ENCODE data around the gene ARHGAP26. TPM values are rescaled to one million over a fixed set of nuclear protein-coding genes. Genes with fewer than 3 reads are reported as not detected.
A peak's percentile ranks its signal among the peaks of the same experiment; 100 is the strongest.

ARHGAP26 gene
- total and polyA plus RNA-seq, 2 donors (not counting 1 experiment from before 2014, with no cell fraction given), result 4.1 to 6.8 TPM

DNA sequence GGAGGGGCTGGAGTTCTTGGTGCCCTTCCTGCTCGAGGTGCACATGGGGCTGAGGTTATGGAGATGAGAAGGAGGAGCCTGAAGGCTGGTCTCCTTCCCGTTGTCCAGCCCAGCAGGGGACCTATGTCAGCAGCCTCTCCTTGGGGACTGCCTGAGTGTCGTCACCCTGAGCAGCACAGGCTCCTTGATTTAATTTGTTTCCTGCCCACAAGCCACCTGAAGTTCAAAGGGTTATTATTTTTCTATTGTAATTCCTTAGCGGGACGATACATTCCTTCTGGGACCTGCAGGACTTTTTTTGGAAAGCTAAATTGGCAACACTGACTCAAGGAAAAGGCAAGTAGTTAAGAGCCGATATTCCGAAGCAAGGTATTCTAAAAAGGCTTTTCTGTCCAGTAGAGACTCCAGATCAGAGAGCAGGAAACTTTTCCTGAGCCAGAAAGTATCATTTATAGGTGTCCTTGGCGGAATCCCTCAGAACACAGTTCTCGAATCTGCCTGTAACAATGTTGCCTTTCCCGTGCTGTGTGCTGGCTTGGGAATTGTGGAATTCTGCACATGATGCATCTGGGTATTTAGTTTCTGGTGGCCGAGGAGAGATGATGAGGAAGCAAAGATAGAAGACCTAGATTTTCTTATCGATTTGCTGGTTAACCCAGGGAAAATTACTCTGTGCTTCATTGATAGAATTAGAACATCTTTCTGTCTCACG, 55.4 kb downstream of the ARHGAP26 start:
- Histone ChIP-seq H3K36me3 (ENCODE audit: control insufficient read depth, insufficient read depth, low read length) (no peaks in the 10 kb centered on the region), H2AFZ (ENCODE audit: low read length) (no peak overlapping the region), H4K20me1 (ENCODE audit: control insufficient read depth, extremely low read depth, insufficient read depth, low read length) (no peaks in the 10 kb centered on the region), H3K79me2 (ENCODE audit: control insufficient read depth, insufficient read depth, low read length) (no peaks in the 10 kb centered on the region), H3K4me2 (ENCODE audit: extremely low read depth, insufficient read depth, low read length) (no peak overlapping the region), H3K4me1 (ENCODE audit: control insufficient read depth, extremely low read depth, insufficient read depth, low read length) (peaks cover 30% of the 10 kb centered on the region), H3K9ac (ENCODE audit: insufficient read depth, low read length) (no peak overlapping the region), H3K4me3 (replicated peaks in 1 of 4; ENCODE audit: control extremely low read depth in 1 of 4, insufficient read depth in 1 of 4, low read depth in 3 of 4, low read length in 4 of 4) (no peak overlapping the region), H3K9me3 (ENCODE audit: control insufficient read depth, insufficient read depth, low read depth, low read length) (no peaks in the 10 kb centered on the region), H3K27ac (ENCODE audit: insufficient read depth, low read length) (no peak overlapping the region), H3K27me3 (ENCODE audit: control insufficient read depth, insufficient read depth, low read length) (no peaks in the 10 kb centered on the region)
- TF ChIP-seq, protein P1, sequence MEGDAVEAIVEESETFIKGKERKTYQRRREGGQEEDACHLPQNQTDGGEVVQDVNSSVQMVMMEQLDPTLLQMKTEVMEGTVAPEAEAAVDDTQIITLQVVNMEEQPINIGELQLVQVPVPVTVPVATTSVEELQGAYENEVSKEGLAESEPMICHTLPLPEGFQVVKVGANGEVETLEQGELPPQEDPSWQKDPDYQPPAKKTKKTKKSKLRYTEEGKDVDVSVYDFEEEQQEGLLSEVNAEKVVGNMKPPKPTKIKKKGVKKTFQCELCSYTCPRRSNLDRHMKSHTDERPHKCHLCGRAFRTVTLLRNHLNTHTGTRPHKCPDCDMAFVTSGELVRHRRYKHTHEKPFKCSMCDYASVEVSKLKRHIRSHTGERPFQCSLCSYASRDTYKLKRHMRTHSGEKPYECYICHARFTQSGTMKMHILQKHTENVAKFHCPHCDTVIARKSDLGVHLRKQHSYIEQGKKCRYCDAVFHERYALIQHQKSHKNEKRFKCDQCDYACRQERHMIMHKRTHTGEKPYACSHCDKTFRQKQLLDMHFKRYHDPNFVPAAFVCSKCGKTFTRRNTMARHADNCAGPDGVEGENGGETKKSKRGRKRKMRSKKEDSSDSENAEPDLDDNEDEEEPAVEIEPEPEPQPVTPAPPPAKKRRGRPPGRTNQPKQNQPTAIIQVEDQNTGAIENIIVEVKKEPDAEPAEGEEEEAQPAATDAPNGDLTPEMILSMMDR (conservative IDR thresholded peaks at IDR 0.05 in 1 of 2, IDR thresholded peaks at IDR 0.05 in 1 of 2; ENCODE audit: low read depth in 1 of 2, low read length in 2 of 2), result no peak
- no peak for TF ChIP-seq EZH2 (IDR thresholded peaks at IDR 0.05; ENCODE audit: low read length, missing control alignments)
- no peak for DNase-seq (ENCODE audit: low read depth in 2 of 2)

DNA sequence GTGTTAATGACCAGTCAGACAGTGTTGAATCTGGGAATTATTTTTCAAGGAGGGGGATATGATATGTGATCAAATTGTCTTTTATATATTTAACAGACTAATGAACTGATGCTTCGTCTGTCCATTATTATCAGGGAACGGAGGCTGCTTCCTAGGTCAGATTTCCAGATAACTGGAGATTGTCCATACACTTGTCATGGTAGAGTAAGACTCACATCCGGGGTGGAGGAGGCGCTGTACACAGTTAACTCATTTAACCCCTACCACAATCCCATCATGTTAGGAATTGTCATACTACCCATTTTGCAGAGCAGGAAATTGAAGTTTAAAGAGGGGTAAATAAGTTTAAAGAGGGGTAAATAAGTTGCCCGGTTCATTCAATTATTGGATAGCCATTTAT, 55.9 kb downstream of the ARHGAP26 start:
- H3K4me2 ChIP-seq (ENCODE audit: extremely low read depth, insufficient read depth, low read length), result no peak overlapping the region
- H2AFZ ChIP-seq (ENCODE audit: low read length), result no peak overlapping the region
- no peak overlapping the region for H3K4me3 ChIP-seq (replicated peaks in 1 of 4; ENCODE audit: control extremely low read depth in 1 of 4, insufficient read depth in 1 of 4, low read depth in 3 of 4, low read length in 4 of 4)
- peaks cover 28% of the 10 kb centered on the region for H3K4me1 ChIP-seq (ENCODE audit: control insufficient read depth, extremely low read depth, insufficient read depth, low read length)
- no peak overlapping the region for H3K27ac ChIP-seq (ENCODE audit: insufficient read depth, low read length)
- H3K36me3 ChIP-seq (ENCODE audit: control insufficient read depth, insufficient read depth, low read length), result no peaks in the 10 kb centered on the region
- TF ChIP-seq EZH2 (IDR thresholded peaks at IDR 0.05; ENCODE audit: low read length, missing control alignments), result no peak
- TF ChIP-seq, protein P1 (conservative IDR thresholded peaks at IDR 0.05 in 1 of 2, IDR thresholded peaks at IDR 0.05 in 1 of 2; ENCODE audit: low read depth in 1 of 2, low read length in 2 of 2), result no peak
- no peaks in the 10 kb centered on the region for H4K20me1 ChIP-seq (ENCODE audit: control insufficient read depth, extremely low read depth, insufficient read depth, low read length)
- H3K9me3 ChIP-seq (ENCODE audit: control insufficient read depth, insufficient read depth, low read depth, low read length), result no peaks in the 10 kb centered on the region
- H3K27me3 ChIP-seq (ENCODE audit: control insufficient read depth, insufficient read depth, low read length), result no peaks in the 10 kb centered on the region
- no peak overlapping the region for H3K9ac ChIP-seq (ENCODE audit: insufficient read depth, low read length)
- DNase-seq (ENCODE audit: low read depth in 2 of 2), result no peak
- no peaks in the 10 kb centered on the region for H3K79me2 ChIP-seq (ENCODE audit: control insufficient read depth, insufficient read depth, low read length)

DNA sequence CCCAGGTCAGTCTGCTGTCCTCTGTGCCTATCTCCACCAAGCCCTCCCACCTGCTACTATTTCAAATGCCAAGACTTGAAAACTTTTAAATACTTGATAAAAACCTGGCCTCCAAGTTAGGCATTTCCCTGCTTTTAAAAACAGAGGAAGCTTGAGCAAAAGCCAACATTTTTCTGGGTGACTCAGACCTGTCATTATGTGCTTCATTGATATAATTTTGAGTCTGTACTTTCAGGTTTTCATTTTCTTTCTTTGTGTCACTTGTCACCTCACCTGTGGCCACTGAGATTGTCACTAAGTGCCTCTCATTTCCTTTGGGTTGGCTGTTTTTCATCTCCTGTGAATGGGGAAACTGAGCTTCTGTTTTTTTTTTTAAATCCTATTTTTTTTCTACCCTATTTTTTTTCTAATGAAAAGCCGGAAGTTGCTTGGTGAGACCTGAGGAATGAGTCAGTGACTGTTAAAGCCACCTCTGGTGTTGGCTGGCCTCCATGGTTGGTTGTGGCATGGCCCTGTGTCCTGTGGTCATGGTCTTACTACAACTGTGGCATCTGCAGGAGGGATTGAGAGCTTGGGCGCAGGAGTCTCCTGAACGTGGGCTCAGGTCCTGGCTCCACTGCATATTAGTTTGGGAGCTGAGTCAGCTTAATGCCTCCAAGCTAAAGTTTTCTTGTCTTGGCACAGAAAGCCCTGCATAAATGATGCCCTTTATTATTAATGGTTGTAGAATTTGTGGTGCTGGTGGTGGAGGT, 56.7 kb downstream of the ARHGAP26 start:
- Histone ChIP-seq H3K4me1 (ENCODE audit: control insufficient read depth, extremely low read depth, insufficient read depth, low read length) (peaks cover 26% of the 10 kb centered on the region), H2AFZ (ENCODE audit: low read length) (no peak overlapping the region), H3K4me3 (replicated peaks in 1 of 4; ENCODE audit: control extremely low read depth in 1 of 4, insufficient read depth in 1 of 4, low read depth in 3 of 4, low read length in 4 of 4) (no peak overlapping the region), H3K27me3 (ENCODE audit: control insufficient read depth, insufficient read depth, low read length) (no peaks in the 10 kb centered on the region), H3K27ac (ENCODE audit: insufficient read depth, low read length) (no peak overlapping the region), H4K20me1 (ENCODE audit: control insufficient read depth, extremely low read depth, insufficient read depth, low read length) (no peaks in the 10 kb centered on the region), H3K79me2 (ENCODE audit: control insufficient read depth, insufficient read depth, low read length) (no peaks in the 10 kb centered on the region), H3K9ac (ENCODE audit: insufficient read depth, low read length) (no peak overlapping the region), H3K4me2 (ENCODE audit: extremely low read depth, insufficient read depth, low read length) (peak overlapping the region; percentile 55), H3K36me3 (ENCODE audit: control insufficient read depth, insufficient read depth, low read length) (no peaks in the 10 kb centered on the region), H3K9me3 (ENCODE audit: control insufficient read depth, insufficient read depth, low read depth, low read length) (no peaks in the 10 kb centered on the region)
- TF ChIP-seq, protein P1 (conservative IDR thresholded peaks at IDR 0.05 in 1 of 2, IDR thresholded peaks at IDR 0.05 in 1 of 2; ENCODE audit: low read depth in 1 of 2, low read length in 2 of 2), result no peak
- TF ChIP-seq EZH2 (IDR thresholded peaks at IDR 0.05; ENCODE audit: low read length, missing control alignments), result no peak
- peak; percentile 59 to 83 for DNase-seq (ENCODE audit: low read depth in 2 of 2)
